LNCaP clone FGC (cell line): Measurements from ENCODE around the gene PARS2.

Source experiments
- DNase-seq: peaks from one replicate; pipeline ENCODE4 v3.0.0-alpha.2; 2011; ENCODE audit warnings: low read depth
- H3K4me3 ChIP-seq: 2 replicates; pipeline ENCODE4 v1.5.1; 2011; ENCODE audit warnings: mild to moderate bottlenecking, low read depth, low read length, control low read depth
- TF ChIP-seq, protein P1 (sequence below): IDR thresholded peaks from 2 replicates; pipeline ENCODE4 v1.5.1; 2012; ENCODE audit warnings: mild to moderate bottlenecking; ENCODE audit not compliant: control insufficient read depth, insufficient read depth; ENCODE audit errors: extremely low read depth

PARS2 gene

DNA sequence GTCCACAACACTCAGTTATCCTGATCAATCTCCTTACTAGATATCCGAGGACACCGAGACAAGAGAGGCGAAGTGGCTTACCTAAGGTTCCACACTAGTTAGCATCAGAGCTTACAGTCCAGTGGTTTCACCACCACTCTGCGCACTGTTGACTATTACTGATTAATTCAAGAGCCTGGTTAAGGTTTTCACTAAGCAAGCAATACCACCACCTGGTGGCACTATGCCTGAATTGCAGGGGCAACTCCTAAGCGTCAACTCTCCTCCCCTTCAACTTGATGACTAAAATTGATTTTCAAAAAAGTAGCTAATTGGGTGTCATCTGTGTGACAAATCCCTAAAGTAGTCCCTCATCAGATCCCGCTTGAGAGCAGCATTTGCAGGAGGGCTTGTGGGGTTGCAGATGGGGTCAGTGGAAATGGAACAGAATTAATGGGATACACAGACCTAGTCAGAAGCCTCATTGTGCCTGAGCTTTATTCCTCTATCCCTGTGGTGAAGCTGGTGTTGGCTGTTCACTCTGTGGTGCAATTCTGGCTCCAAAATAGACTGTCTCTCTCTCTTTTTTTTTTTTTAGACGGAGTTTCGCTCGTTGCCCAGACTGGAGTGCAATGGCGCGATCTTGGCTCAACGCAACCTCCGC is 27.7 kb upstream of the PARS2 start:
- no peak for DNase-seq
- TF ChIP-seq, protein P1, sequence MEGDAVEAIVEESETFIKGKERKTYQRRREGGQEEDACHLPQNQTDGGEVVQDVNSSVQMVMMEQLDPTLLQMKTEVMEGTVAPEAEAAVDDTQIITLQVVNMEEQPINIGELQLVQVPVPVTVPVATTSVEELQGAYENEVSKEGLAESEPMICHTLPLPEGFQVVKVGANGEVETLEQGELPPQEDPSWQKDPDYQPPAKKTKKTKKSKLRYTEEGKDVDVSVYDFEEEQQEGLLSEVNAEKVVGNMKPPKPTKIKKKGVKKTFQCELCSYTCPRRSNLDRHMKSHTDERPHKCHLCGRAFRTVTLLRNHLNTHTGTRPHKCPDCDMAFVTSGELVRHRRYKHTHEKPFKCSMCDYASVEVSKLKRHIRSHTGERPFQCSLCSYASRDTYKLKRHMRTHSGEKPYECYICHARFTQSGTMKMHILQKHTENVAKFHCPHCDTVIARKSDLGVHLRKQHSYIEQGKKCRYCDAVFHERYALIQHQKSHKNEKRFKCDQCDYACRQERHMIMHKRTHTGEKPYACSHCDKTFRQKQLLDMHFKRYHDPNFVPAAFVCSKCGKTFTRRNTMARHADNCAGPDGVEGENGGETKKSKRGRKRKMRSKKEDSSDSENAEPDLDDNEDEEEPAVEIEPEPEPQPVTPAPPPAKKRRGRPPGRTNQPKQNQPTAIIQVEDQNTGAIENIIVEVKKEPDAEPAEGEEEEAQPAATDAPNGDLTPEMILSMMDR = peak; percentile 79

DNA sequence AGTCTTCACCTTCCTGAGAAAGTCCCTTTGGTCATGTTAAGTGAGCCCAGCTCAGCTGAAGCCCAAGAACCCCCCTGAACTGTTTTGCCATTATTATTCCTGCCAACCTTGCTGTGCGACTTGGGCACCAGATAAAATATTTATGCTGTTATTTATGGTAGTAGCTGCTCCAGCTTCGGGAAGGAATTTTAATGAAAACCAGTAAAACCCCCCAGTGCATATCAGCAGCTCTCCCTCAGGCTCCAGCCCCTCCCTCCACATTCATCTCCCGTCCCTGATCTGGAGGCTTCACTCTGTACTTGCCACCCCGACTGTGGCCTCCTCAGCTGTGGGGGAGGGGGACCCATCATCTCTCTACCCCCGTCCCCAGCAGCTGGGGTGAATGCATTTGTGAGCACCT is 24.1 kb upstream of the PARS2 start:
- no peak for DNase-seq
- TF ChIP-seq, protein P1 = no peak
- no peak overlapping the region for H3K4me3 ChIP-seq

More for the DNA sequence above, 27.7 kb upstream of the PARS2 start:
- no peak overlapping the region for H3K4me3 ChIP-seq

DNA sequence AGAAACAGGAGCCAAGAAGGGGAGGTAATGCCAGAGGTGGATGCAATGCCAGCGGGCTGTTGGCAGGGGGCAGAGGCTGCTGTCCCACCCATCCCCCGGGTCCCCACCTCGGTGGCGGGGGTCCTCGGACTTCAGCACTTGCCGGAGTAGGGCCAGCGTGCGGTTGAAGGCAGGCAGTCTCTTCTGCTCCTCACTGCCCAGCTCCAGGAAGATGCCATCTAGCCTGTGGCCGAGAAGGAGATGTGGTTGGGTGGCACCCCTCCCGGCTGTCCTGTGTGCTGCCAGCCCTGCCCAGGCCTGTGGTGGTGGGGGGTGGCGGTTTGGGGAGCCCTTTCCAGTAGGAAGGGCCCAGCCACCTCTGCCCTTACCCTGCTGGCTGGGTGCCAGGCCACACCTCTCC is 23.3 kb upstream of the PARS2 start:
- no peak for DNase-seq
- TF ChIP-seq, protein P1 = no peak

DNA sequence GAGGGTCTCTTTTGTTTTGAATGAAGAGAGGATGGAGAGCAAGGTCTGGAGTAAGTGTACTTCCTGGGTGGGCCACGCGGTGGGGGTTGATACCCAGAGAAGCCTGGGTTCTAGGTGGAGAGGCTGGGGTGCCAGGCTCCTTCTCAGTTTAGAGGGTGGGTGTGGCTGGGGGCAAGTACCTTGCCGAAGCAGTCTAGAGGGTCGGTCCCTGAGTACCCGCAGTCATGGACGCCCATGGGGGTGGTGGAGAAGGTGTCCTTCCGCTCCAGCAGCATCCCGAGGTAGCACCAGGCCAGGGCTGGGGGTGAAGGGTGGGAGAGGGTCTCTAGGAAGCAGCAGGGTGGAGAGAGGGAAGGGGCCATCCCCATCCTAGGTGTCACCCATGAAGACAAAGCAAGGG is 22.5 kb upstream of the PARS2 start:
- DNase-seq = no peak
- H3K4me3 ChIP-seq = no peak overlapping the region
- TF ChIP-seq, protein P1 = no peak

More for the DNA sequence above, 23.3 kb upstream of the PARS2 start:
- H3K4me3 ChIP-seq = no peak overlapping the region

DNA sequence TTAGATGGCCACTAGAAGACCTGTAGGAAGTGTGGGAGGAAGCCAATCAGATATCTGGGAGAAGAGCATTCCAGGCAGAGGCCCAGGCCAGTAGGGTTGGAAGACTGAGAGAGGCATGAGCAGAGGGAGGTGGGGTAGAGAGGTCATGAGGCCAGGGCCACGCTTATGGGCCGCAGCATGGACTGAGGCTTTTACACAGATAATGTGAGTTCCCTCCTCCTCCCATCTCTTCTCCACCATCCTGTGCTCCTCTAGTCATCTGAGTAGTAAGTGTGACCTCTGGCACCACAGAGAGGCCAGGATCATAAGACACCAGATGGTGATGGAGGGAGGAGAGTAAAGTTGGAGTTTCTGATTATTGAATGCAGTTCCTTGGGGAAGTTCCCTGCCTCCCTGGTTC is 19.7 kb upstream of the PARS2 start:
- DNase-seq = no peak
- no peak overlapping the region for H3K4me3 ChIP-seq
- TF ChIP-seq, protein P1 = no peak

DNA sequence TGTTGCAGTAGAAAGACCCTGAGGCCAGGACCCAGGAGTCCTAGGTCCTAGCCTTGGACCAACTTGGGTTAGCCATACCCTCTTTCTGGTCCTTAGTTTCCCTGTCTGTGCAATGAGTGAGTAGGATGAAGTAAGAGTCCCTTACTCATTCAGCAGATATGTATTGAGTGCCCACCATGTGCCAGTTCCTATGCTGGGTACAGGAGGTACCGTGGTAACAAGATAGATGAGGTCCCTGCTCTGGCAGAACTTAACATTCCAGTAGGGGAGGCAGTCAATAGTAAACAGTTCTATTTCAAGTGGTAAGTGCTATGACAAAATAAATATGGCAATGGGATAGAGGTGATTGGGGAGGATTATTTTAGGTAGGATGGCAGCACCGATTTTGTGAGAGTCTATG is 18.3 kb upstream of the PARS2 start:
- TF ChIP-seq, protein P1 = no peak

DNA sequence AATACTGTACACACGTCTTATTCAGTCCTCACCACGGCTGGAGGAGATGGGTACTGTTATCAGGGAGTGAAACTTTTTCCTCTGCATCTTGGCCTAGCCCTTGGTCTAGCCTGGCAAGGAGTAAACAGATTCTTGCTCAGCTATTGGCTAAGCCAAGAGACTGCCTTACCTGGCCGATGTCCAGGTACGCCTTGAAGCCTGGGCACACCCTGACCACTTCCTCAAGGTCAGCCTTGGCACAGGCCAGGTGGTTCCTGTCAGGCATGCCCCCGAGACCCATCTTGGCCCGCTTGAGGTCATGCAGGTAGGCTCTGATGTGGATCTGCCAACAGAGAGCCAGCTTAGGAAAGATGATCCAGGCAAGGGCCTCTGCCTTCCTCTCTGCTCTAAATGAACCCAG is 17.8 kb upstream of the PARS2 start:
- H3K4me3 ChIP-seq = no peak overlapping the region
- TF ChIP-seq, protein P1 = no peak
- DNase-seq = no peak

More for the DNA sequence above, 18.3 kb upstream of the PARS2 start:
- no peak for DNase-seq
- H3K4me3 ChIP-seq = no peak overlapping the region
